Tibial nerve (tissue), 4 donors: ENCODE data around the gene OVCH2. TPM values are rescaled to one million over a fixed set of nuclear protein-coding genes. Genes with fewer than 3 reads are reported as not detected.

Source experiments
- DNase-seq, 2 donors: peaks; one replicate each; pipeline ENCODE4 v3.0.0-alpha.2; 2019; ENCODE audit warnings: low spot score in 2 of 2
- H3K27ac ChIP-seq, 4 donors: fragments of 200-600 bp; sonication (generic) in 3 of 4; one replicate each; pipeline ENCODE4 v1.5.1; 2017 to 2019; ENCODE audit warnings: mild to moderate bottlenecking in 1 of 4
- H3K27me3 ChIP-seq, 2 donors: fragments of 200-600 bp; sonication (generic) in 1 of 2; one replicate each; pipeline versions ENCODE4 v1.5.1 to v1.6.0; 2017 to 2019
- H3K36me3 ChIP-seq, 3 donors: fragments of 200-600 bp; sonication (generic); one replicate each; pipeline ENCODE4 v1.5.1; 2018 to 2019
- H3K4me1 ChIP-seq, 4 donors: fragments of 200-600 bp; sonication (generic) in 3 of 4; one replicate each; pipeline ENCODE4 v1.5.1; 2017 to 2019
- H3K4me3 ChIP-seq, 4 donors: fragments of 200-600 bp; sonication (generic) in 3 of 4; one replicate each; pipeline ENCODE4 v1.5.1; 2017 to 2019; ENCODE audit warnings: mild to moderate bottlenecking in 1 of 4, moderate library complexity in 1 of 4
- H3K9me3 ChIP-seq, 4 donors: fragments of 200-600 bp; sonication (generic) in 3 of 4; one replicate each; pipeline ENCODE4 v1.5.1; 2017 to 2019
- EP300 ChIP-seq, 2 donors: sonication (generic); formaldehyde crosslinking; IDR thresholded peaks; one replicate each; pipeline ENCODE4 v1.6.1; 2017; ENCODE audit warnings: antibody characterized with exemption in 2 of 2, mild to moderate bottlenecking in 1 of 2
- POLR2A ChIP-seq, 2 donors: fragments of 450-650 bp; IDR thresholded peaks; one replicate each; pipeline ENCODE4 v1.6.1; 2017; ENCODE audit warnings: antibody characterized with exemption in 2 of 2, mild to moderate bottlenecking in 2 of 2, moderate library complexity in 2 of 2
- WGBS, 2 donors: methylation state at CpG; one replicate each; pipeline ENCODE4 v1.1.5; 2018; 5-methylcytosine and 5-hydroxymethylcytosine counted together
- total RNA-seq, 4 donors: library from RNA; depleted of rRNA; stranded (reverse); fragments of >200 nt; gene quantifications; one replicate each; pipeline ENCODE4 v1.1.0, GENCODE V29; 2016
- TF ChIP-seq, protein P1 (sequence below), 5 experiments: fragments of 200-600 bp in 3 of 5; fragments of 450-650 bp in 2 of 5; sonication (generic) in 3 of 5; IDR thresholded peaks; one replicate each; pipeline ENCODE4 v1.5.1; 2016 to 2019; ENCODE audit warnings: antibody characterized with exemption in 5 of 5, mild to moderate bottlenecking in 3 of 5, moderate library complexity in 2 of 5

Gene OVCH2
- total RNA-seq, 4 donors from 2014 or later = not detected

DNA sequence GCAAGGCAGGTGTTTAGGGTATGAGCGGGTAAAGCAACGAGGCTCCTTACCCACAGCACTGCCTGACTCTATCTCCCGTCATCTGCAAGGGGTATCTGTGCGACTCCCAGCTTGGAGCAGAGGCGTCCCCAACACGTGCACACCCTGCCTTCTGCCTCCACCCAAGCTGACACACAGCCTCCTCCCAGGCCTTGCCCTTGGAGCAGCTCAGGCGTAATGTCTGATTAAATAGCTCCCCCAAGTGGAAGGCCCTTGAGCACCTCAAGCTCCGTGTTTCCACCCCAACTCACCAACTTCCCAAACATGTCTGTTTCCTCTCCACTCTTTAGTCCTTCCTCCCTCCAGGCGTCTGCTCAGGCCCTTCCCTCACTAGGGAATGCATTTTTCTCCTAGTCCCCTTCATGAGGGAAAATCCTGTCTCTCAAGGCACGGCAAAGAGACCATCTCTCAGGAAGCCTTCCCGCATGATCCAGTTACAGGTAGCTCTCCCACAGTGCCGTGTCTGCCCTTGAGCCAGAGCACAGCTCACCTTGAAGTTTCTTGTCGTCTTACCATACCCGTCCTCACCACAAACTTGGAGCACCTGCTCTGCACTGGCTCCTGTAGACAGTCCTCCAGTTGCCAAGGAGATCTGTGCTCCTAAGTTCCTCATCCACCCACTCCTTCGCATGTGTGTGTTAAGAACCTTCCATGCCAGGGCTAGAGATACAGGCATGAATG lies 48.8 kb downstream of the OVCH2 start:
- Histone ChIP-seq H3K27me3 (no peaks in the 10 kb centered on the region), H3K36me3 (peaks cover 0 to 41% (median 8%) of the 10 kb centered on the region in 3 donors), H3K4me1 (peaks cover 0 to 21% (median 3%) of the 10 kb centered on the region in 4 donors), H3K9me3 (no peaks in the 10 kb centered on the region), H3K27ac (peak overlapping the region; percentile 34 to 80 (median 68)), H3K4me3 (no peak overlapping the region)
- TF ChIP-seq, protein P1, sequence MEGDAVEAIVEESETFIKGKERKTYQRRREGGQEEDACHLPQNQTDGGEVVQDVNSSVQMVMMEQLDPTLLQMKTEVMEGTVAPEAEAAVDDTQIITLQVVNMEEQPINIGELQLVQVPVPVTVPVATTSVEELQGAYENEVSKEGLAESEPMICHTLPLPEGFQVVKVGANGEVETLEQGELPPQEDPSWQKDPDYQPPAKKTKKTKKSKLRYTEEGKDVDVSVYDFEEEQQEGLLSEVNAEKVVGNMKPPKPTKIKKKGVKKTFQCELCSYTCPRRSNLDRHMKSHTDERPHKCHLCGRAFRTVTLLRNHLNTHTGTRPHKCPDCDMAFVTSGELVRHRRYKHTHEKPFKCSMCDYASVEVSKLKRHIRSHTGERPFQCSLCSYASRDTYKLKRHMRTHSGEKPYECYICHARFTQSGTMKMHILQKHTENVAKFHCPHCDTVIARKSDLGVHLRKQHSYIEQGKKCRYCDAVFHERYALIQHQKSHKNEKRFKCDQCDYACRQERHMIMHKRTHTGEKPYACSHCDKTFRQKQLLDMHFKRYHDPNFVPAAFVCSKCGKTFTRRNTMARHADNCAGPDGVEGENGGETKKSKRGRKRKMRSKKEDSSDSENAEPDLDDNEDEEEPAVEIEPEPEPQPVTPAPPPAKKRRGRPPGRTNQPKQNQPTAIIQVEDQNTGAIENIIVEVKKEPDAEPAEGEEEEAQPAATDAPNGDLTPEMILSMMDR (IDR thresholded peaks at IDR 0.05) = peak; percentile 43 to 88 (median 54)
- TF ChIP-seq EP300 (IDR thresholded peaks at IDR 0.05) (peak in 1 of 2 donors; percentile 61), POLR2A (IDR thresholded peaks at IDR 0.05) (no peak)
- DNase-seq = peak in 1 of 2 donors; percentile 63
- WGBS, 2 donors = 51 to 56% methylated on average over 15 of the region's 15 CpGs

DNA sequence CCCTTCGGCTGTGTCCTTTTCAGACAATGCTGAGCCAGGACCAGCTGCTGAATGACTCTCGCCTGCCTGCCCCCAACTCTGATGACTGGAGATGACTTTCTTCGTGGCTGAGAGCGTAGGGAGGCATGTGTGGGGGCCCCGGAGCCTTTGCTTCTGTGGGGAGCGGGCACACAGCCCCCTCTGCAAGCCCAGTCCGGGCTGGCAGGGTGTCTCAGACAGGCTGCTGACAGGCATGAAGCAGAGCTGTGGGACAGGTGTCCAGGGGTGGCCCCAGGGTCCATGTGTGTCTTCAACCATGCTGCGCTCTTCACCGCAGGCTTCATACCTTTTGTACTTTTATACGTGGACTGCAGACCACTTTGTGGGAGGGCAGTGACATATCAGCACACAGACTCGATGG lies 49.6 kb downstream of the OVCH2 start:
- peaks cover 0 to 49% (median 8%) of the 10 kb centered on the region in 3 donors for H3K36me3 ChIP-seq
- TF ChIP-seq, protein P1 (IDR thresholded peaks at IDR 0.05) = no peak
- TF ChIP-seq EP300 (IDR thresholded peaks at IDR 0.05) (no peak), POLR2A (IDR thresholded peaks at IDR 0.05) (no peak)
- 77 to 83% methylated on average over 11 of the region's 11 CpGs for WGBS, 2 donors
- H3K4me3 ChIP-seq = no peak overlapping the region
- H3K27me3 ChIP-seq = no peaks in the 10 kb centered on the region
- H3K27ac ChIP-seq = peak overlapping the region; percentile 34 to 80 (median 68)
- H3K4me1 ChIP-seq = peaks cover 0 to 29% (median 7%) of the 10 kb centered on the region in 4 donors
- DNase-seq = no peak
- H3K9me3 ChIP-seq = no peaks in the 10 kb centered on the region

DNA sequence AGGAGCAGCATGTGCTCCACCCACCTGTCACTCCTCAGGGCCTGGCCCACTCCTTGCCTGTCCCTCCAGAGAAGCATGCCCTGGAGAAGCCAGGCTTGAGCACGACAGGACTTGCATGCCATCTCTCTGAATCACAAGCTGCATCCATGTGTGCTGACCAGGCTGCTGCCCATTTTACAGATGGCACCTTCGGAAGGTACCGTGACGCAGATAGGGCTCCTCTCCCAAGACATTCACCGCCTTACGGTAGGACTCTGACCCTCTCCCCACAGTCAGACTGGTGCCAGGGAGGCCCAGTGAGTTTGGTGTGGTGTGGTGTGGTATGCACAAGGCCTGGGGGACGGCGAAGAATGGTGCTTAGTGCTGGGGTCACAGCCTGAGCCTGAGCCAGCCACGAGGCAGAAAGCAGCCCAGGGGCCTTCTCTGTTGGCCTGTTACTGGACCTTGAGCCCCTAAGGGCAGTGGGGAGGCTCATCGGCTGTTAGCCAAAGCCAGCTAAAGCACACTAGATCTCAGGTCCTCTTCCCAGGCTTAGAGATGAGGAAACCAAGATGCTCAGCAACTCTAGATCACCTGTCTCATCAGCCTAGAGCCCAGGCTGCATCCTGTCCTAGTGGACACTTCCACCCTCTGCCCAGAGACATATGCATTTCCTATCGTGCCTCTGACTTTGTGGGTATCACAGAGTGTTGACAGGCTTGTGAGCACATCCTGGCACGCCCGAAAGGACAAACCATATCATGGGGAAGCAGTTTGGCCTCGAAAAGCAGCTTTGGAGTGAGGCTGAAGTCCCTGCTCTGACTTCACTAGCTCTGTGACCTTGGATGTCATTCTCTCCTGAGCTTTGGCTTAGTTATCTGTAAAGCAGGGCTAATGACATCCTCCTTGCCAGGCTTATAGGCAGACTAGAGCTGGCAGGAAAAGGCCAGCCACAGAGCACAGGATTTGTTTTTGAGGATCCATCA lies 50.7 kb downstream of the OVCH2 start:
- peaks cover 0 to 60% (median 12%) of the 10 kb centered on the region in 3 donors for H3K36me3 ChIP-seq
- TF ChIP-seq, protein P1 (IDR thresholded peaks at IDR 0.05) = no peak
- TF ChIP-seq EP300 (IDR thresholded peaks at IDR 0.05) (no peak), POLR2A (IDR thresholded peaks at IDR 0.05) (no peak)

DNA sequence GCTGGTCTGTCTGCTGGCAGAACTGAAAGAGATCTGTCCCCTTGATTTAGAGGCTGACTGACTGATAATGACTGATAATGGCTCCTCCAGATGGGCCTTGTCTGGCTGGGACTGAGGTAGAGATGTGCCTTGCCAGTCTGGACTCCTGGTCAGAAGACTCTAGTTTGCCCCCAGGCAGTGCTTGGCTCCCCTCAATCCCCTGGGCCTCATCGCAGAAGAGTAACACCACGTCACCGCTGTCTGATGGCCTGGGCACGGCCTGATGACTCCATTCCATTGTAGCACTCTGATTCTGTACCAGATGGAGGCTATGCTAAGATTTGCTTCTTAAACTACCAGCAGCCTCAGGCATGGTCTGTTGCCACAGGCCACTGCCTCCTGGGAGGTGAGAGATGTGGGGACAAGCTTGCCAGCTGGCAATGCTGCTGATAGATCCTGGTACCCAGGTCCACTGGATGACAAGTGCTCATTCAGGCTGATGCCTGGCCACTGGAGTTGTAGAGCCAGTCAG lies 52.0 kb downstream of the OVCH2 start:
- TF ChIP-seq EP300 (IDR thresholded peaks at IDR 0.05) (no peak), POLR2A (IDR thresholded peaks at IDR 0.05) (no peak)
- TF ChIP-seq, protein P1 (IDR thresholded peaks at IDR 0.05) = no peak
- H3K27ac ChIP-seq = peak overlapping the region in 2 of 4 donors; percentile 8 to 83
- no peaks in the 10 kb centered on the region for H3K9me3 ChIP-seq
- no peaks in the 10 kb centered on the region for H3K27me3 ChIP-seq
- peaks cover 0 to 39% (median 12%) of the 10 kb centered on the region in 4 donors for H3K4me1 ChIP-seq
- H3K36me3 ChIP-seq = peaks cover 0 to 73% (median 12%) of the 10 kb centered on the region in 3 donors
- 82 to 83% methylated on average over 4 of the region's 4 CpGs for WGBS, 2 donors
- DNase-seq = no peak
- H3K4me3 ChIP-seq = no peak overlapping the region

More for the DNA sequence above, 50.7 kb downstream of the OVCH2 start:
- Histone ChIP-seq H3K27me3 (no peaks in the 10 kb centered on the region), H3K4me3 (no peak overlapping the region), H3K9me3 (no peaks in the 10 kb centered on the region), H3K4me1 (peaks cover 0 to 39% (median 12%) of the 10 kb centered on the region in 4 donors), H3K27ac (peak overlapping the region in 3 of 4 donors; percentile 45 to 80 (median 77))
- 87 to 90% methylated on average over 11 to 13 of the region's 14 CpGs for WGBS, 2 donors
- DNase-seq = no peak
